SU-DHL-6 (cell line): ENCODE data around the gene FRMD8.

Source experiments
- CTCF ChIP-seq: fragments of 200-600 bp; sonication (generic); IDR thresholded peaks from one replicate; pipeline ENCODE4 v1.5.1; 2017; ENCODE audit warnings: antibody characterized with exemption, mild to moderate bottlenecking, low read length, moderate library complexity; ENCODE audit not compliant: insufficient read depth, poor library complexity, severe bottlenecking
- EZH2phosphoT487 ChIP-seq: fragments of 200-600 bp; sonication (generic), shearing (Covaris generic); conservative IDR thresholded peaks from 2 replicates; pipeline ENCODE4 v1.6.1; 2018; ENCODE audit warnings: mild to moderate bottlenecking, antibody characterized with exemption, low read length, moderate library complexity, mixed read lengths

GRCh38 chr11:65434057-65434666, 47.7 kb downstream of the FRMD8 start:
- no peak for TF ChIP-seq CTCF
- TF ChIP-seq EZH2phosphoT487, result no peak
